ENCODE measurements around the gene DPAGT1.

DPAGT1 gene

GRCh38 chr11:119047205-119047604, 54.4 kb downstream of the DPAGT1 start:
- Histone ChIP-seq H3K4me1 (no peaks in the 10 kb centered on the region), H3K4me3 (no peak overlapping the region), H3K27ac (no peak overlapping the region), H3K27me3 (no peaks in the 10 kb centered on the region), H3K9me3 (no peaks in the 10 kb centered on the region), H3K36me3 (peaks cover 66 to 77% (median 71%) of the 10 kb centered on the region in 3 donors)
- no peak for TF ChIP-seq CTCF (IDR thresholded peaks at IDR 0.05)
- intact Hi-C loops (cut with DNase I; ENCODE audit: low total_unique reads) = loop anchor here (5.0 kb wide), 1 partner anchor 375 kb away; no protein-coding TSS in a partner anchor
- DNase-seq = no peak

All from tibial artery (tissue), 4 donors.